DLD1 (cell line): ENCODE measurements around the gene BARHL2.

Source experiments
- in situ Hi-C: cut with HindIII; loops from 2 replicates; pipeline ENCODE4 v1.10.0; 2017; ENCODE audit warnings: low sequenced_read_pairs

The BARHL2 gene

GRCh38 chr1:90711696-90712095 is 5.4 kb downstream of the BARHL2 start:
- in situ Hi-C loops, result no loop called here

GRCh38 chr1:90710579-90711536 is 6.2 kb downstream of the BARHL2 start:
- in situ Hi-C loops, result no loop called here

GRCh38 chr1:90709535-90709934 is 7.6 kb downstream of the BARHL2 start:
- in situ Hi-C loops, result no loop called here

DNA sequence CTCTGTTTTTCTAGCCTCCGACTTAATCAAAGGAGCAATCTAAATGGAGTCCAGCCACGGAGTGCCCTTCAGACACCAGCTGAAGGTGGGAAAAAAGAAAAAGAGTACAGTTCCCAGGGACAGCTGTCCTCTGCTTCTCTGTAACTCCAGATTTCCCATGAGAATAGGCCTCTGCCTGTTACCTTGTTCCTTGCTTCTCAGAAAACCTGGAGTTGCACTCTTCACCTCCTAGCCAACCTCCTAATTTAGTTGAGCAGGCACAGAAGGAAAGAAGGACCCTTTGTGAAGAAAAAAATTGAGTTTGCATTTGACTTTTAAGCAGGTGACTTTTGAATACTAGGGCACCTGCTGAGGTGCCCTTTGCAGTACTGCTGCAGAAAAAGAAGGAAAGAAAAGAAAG is 8.3 kb downstream of the BARHL2 start:
- in situ Hi-C loops, result no loop called here

DNA sequence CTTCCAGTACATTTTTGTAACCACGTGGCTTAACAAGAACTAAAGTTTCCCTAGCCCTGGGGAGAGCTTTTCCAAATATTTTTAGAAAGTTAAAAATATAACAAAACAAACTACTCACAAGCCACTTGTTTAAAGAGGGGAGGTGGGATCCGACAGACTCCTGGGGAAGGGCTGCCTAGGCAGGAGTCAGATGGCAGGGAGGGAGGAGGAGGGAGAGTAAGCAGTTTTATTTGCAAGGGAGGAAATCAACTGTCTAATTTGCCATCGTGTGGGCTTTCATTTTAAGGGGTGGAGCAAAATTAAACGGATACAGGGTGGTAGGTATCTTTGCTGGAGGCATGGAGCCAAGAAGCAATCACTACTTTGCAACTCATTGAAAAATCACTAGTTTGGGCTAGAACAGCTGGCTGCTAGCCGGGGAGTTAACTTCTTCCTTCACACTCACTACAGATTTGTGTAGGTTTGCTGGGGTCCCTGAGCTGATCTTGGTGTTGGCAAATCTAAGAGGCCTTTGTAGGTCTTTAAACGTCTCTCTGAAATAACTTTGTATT is 8.8 kb downstream of the BARHL2 start:
- in situ Hi-C loops, result no loop called here

GRCh38 chr1:90707363-90707710 is 9.8 kb downstream of the BARHL2 start:
- in situ Hi-C loops, result no loop called here

- in situ Hi-C loops, result no loop called here
Observed at GRCh38 chr1:90706437-90707362, 10.4 kb downstream of the BARHL2 start.

- in situ Hi-C loops, result no loop called here
Observed at GRCh38 chr1:90705956-90706355, 11.1 kb downstream of the BARHL2 start.

- in situ Hi-C loops, result no loop called here
Observed at GRCh38 chr1:90704817-90705216, 12.3 kb downstream of the BARHL2 start.

DNA sequence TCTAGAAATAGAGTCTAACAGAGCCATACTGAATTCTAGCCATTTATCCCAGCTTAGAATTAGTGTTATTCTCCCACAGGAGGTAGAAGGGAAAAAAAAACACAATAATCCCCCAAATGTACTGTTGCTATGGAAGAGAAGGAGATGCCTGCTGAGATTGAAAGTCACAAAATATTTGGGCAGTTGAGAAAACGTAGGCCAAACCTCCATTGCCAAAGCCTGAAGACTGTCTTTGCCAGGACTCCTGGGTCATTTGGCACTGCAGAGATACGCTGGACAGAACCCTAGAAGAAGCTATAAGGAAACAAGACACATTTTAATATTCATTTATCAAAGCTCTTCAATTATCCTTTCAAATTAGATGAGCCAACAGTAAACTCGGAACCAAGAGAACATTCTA is 22.3 kb downstream of the BARHL2 start:
- in situ Hi-C loops, result no loop called here

DNA sequence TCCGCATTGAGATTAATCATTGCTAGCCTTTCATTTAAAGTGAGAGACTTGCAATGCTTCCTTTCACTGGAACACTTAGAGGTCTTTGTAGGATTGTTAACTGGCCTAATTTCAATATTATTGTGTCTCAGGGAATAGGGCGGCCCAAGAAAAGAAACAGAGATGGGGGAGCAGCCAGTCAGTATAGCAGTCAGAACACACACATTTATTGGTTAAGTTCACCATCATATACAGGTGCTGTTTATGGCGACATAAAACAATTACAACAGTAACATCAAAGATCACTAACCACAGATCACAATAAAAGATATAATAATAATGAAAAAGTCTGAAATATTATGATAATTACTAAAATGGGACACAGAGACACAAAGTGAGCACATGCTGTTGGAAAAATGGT is 29.4 kb downstream of the BARHL2 start:
- in situ Hi-C loops, result no loop called here

GRCh38 chr1:90675161-90675847 is 41.8 kb downstream of the BARHL2 start:
- in situ Hi-C loops, result no loop called here

DNA sequence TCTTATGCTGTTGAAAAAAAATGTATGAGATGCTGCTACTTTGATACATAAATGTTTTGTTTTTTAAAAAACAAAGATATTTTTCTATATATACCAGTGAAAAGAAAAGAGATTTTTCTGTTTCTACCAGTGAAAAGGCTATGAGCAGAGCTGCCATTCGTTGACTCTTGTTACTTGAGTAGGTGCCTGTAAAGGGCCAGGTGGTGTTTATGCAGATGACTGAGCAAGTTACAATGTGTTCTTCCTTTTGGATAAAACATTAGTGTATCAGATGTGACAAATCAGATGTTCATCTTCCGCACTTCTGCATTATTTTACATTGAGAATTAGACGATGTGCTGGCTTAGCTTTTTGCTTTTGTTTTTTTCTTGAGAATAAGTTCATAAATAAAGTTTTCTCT is 45.4 kb downstream of the BARHL2 start:
- in situ Hi-C loops, result no loop called here

DNA sequence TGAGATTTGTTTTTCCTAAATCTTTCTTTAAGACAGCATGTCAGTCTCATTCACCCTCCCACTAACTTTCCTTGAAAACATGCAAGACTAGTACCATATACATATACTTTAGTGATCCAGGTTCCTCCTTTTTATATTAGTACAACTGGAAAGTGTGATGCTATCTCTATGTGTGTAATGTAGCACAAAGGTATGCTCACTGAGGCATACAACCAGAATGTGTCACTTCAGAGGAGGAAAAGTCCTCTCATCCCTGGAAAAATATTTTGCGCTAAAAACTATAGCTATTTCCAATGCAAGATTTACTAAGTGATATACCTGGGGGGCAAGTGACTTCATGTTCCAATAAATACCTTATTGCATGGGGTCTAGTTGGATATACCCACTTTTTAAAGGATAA is 45.9 kb downstream of the BARHL2 start:
- in situ Hi-C loops, result no loop called here
